GM11168 (cell line): ENCODE measurements around the gene THOC5.
"Not testable (repeated sequence)": the region's sequence is repeated elsewhere in the genome, so short reads cannot be mapped to it uniquely, and the experiment has no call there.

Source experiments
- in situ Hi-C: fragments of 300-500 bp; cut with MboI; formaldehyde crosslinking; loops from one replicate; pipeline ENCODE4 v1.12.0; 2022; ENCODE audit warnings: low sequenced_read_pairs; ENCODE audit not compliant: unreplicated experiment

The THOC5 gene

DNA sequence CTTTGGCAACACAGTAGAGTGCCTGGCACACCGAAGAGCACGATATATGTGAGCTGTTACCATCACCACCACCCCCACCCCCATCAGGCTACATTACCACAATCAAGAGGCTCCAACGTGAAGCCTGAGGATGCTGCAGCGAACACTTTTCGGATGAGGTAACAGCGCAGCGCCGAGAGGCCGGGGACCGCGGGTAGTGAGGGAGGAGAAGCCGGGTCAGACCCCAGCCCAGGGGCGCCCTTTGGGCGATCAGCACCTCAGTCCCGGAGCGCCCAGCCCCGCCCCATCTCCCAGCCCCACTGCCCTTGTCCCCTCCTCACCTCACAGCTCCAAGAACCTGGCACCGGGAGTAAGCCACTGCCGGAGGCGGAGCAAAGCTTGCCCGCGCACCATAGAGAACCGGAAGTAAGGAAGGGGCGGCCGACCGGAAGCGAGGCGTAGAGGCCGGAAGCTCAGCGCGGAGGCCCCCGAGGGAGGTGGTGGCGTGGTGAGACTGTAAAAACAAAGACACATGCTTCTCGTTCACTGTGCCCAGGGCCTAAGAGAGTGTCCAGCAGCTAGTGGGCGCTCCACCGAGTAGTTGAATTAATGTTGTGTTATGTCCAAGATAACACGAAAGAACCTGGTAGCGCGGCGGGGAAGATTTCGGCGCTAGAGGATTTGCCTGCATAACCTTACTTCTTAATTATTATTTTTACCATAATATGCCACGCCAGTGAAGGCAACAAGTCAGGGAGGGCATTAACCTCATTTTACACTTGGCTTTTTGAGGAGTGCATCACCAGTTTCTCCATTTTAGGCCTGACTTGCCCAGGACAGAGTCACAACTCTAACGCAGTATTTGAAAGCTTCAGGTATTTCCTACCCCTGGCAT is at the start of gene THOC5:
THOC5 (minus strand) TSS at position 407 of the 874 bp plus-strand sequence. CDS start 4,610 bp downstream, outside the sequence.
- in situ Hi-C loops: no loop called here

DNA sequence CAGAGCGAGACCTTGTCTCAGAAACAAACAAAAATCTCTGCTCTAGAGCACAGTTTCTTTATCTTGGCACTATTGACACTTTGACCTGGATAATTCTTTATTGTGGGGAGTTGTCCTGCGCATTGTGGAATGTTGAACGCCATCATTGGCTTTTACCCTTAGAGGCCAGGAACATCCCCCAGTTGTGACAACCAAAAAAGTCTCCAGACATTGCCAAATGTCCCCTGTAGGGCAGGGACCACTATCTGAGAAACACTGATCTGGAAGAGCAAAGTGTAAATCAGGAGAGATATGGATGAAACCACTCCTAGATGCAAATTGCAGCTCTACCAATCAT is 45.1 kb upstream of the THOC5 start:
- in situ Hi-C loops: no loop called here

DNA sequence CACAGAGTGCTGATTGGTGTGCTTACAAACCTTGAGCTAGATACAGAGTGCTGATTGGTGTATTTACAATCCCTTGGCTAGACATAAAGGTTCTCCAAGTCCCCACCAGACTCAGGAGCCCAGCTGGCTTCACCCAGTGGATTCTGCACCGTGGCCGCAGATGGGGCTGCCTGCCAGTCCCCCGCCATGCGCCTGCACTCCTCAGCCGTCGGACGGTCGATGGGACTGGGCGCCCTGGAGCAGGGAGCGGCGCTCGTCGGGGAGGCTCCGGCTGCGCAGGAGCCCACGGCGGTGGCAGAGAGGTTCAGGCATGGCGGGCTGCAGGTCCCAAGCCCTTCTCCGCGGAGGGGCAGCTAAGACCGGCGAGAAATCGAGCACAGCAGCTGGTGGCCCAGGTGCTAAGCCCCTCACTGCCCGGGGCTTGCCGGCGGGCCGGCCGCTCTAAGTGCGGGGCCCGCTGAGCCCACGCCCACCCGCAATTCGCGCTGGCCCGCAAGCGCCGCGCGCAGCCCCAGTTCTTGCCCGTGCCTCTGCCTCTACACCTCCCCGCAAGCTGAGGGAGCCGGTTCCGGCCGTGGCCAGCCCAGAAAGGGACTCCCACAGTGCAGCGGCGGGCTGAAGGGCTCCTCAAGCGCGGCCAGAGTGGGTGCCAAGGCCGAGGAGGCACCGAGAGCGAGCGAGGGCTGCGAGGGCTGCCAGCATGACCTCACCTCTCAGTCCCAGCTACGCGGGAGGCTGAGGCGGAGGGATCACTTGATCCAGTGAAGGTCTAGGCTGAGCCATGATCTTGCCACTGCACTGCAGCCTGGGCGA is 44.5 kb upstream of the THOC5 start:
- in situ Hi-C loops: not testable (repeated sequence)

DNA sequence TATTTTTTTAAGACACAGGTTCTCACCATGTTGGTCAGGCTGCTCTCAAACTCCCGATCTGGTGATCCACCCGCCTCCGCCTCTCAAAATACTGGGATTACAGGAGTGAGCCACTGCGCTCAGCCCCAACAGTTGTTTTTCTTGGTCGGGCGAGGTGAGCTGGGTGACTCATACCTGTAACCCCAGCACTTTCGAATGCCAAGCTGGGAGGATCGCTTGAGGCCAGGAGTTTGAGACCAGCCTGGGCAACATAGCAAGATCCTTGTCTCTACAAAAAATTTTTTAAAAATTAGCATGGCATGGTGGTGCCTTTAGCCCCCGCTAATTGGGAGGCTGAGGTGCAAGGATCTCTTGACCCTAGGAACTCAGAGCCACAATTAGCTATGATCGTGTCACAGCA is 42.9 kb upstream of the THOC5 start:
- in situ Hi-C loops: no loop called here

DNA sequence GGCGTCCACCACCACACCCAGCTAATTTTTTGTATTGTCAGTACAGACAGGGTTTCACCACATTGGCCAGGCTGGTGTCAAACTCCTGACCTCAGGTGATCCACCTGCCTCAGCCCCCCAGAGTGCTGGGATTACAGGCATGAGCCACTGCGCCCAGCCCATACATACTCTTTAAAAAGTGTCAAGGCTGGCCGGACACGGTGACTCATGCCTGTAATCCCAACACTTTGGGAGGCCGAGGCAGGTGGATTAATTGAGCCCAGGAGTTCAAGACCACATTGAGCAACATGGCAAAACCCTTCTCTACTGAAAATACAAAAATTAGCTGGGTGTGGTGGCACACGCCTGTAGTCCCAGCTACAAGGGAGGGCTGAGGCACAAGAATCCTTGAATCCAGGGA is 40.9 kb upstream of the THOC5 start:
- in situ Hi-C loops: not testable (repeated sequence)

DNA sequence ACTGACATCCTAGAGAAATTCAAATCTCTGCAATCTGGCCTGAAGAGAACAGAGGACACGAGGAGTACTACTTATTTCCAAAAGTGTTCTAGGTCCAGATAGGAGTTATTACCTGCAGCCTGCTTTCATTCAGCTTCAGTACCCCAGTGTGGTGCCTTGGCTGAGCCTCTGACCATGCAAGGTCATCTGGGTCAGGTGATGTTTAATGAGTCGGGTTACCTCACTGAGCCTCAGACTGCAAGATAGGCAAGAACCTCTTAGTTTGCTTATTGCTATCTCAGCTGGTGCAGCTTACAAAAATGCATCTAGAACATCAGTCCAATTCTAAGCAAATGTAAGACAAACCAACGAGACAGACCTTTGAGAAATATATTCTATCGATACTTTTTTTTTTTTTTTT is 40.4 kb upstream of the THOC5 start:
- in situ Hi-C loops: no loop called here

DNA sequence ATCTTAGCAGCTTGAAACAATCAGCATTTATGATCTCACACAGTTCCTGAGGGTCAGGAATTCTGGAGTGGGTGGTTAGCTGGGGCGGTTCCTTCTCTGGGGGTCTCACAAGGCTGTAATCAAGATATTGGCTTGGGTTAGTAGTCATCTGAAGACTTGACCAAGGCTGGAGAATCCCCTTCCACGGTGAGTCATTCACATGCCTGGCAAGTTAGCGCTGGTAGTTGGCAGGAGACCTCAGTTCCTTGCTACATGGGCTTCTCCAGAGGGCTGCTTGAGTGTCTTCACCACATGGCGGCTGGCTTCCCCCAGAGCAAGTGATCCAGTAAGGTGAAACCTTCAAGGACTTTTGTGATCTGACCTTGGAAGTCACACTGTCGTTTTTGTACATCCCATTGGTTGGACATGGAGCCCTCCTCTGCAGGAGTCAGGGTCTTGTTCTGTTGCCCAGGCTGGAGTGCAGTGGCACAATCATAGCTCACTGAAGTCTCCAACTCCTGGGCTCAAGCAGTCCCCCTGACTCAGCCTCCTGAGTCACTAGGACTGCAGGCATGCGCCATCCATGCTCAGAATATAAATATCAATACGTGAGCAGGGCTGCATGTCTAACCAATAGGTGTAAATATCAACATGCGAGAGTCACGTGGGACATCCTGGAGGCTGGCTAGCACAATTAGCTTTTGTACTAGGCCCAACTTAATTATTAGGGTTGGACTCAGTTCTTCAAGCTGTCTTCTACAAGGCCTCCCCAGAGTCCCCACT is 34.6 kb upstream of the THOC5 start:
- in situ Hi-C loops: no loop called here

DNA sequence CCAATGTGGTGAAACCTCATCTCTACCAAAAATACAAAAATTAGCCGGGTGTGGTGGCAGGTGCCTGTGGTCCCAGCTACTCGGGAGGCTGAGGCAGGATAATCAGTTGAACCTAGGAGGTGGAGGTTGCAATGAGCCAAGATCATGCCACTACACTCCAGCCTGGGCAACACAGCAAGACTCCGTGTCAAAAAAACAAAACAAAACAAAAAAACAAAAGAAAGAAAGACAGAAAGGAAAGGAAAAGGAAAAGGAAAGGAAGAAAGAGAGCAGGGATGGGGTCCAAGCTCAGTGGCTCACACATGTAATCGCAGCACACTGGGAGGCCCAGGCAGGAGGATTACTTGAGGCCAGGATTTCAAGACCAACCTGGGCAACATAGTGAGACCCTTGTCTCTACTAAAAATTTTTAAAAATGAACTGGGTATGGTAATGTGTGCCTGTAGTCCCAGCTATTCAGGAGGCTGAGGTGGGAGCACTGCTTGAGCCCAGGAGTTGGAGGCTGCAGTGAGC is 32.7 kb upstream of the THOC5 start:
- in situ Hi-C loops: not testable (repeated sequence)

DNA sequence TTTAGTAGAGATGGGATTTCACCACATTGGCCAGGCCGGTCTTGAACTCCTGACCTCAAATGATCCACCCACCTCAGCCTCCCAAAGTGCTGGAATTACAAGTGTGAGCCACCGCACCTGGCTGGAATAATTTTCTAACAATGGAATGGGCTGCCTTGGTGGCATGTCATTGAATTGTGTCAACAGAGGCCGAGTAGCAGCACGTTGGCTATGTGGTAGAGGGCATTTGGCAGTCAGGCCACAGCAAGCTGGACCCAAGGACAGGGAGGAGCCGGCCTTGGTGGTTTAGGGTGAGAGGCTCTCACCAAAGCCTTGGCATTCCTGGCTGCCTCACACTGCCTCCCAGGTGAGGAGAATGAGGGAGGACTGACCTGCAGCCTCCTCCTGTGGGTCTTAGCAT is 31.4 kb upstream of the THOC5 start:
- in situ Hi-C loops: no loop called here

DNA sequence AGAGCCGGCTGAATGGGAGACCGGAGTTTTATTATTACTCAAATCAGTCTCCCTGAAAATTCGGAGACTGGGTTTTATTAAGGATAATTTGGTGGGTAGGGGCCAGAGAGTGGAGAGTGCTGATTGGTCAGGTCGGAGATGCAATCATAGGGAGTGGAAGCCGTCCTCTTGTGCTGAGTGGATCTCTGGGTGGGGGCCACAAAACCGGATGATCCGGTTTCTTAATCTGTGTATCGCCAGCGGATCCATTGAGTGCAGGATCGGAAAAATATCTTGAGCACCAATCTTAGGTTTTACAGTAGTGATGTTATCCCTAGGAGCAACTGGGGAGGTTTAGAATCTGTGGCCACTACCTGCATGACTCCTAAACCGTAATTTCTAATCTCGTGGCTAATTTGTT is 28.2 kb upstream of the THOC5 start:
- in situ Hi-C loops: no loop called here

DNA sequence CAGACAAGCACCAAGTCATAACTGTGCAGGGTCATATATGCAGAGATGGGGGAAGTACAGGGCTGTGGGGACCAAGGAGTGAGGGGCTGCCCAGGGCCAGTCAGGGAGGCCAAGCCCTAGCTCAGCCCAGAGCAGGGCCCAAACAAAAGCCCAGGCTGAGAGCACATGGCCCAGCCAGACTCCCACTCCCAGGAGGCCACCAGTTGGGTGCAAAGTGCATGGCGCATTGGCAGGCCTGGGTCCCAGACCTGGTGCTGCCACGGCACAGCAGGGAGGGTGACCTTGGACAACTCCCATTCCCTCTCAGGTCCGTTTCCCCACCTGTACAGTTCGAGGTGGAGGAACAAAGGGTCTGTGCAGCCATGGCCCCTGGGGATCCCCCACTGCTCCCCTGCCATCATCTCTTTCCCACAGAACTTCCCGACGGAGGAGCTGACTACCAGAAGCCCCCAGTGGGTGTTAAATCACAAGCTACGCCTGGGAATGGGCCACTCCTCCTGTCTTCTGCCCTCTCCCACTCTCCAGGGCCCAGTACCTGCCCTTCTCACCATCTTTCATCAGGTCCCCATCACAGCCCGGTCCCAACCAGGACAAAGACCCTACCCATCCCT is 26.7 kb upstream of the THOC5 start:
- in situ Hi-C loops: no loop called here

DNA sequence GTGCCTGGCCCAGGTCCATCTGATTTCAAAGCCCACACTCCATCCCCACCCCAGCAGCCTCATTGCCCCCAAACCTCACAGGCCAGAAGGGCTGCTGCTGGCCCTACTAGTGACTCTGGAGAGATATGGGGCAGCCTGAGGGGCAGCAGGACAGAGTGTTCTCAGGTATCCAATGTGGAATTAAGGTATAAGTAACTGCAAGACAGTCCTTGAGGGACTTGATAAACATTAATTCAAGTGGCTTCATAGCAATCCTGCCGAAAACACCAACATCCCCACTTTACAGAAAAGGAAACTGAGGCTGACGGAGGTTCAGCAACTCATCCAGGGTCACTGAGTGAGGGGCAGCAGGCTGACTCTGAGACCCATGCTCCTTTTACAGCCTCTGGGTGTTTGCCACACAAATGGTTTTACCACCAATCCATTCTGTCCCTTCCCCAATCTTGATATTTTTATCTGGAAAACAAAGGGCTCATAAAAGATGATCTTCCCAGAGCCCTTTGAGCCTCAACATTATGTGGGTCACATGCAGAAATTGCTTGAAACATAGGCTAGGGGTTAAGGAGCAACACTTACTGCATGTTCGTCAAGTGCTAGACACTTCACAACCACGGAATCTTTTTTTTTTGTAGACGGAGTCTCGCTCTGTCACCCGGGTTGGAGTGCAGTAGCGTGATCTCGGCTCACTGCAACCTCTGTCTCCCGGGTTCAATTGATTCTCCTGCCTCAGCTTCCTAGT is 25.1 kb upstream of the THOC5 start:
- in situ Hi-C loops: no loop called here

DNA sequence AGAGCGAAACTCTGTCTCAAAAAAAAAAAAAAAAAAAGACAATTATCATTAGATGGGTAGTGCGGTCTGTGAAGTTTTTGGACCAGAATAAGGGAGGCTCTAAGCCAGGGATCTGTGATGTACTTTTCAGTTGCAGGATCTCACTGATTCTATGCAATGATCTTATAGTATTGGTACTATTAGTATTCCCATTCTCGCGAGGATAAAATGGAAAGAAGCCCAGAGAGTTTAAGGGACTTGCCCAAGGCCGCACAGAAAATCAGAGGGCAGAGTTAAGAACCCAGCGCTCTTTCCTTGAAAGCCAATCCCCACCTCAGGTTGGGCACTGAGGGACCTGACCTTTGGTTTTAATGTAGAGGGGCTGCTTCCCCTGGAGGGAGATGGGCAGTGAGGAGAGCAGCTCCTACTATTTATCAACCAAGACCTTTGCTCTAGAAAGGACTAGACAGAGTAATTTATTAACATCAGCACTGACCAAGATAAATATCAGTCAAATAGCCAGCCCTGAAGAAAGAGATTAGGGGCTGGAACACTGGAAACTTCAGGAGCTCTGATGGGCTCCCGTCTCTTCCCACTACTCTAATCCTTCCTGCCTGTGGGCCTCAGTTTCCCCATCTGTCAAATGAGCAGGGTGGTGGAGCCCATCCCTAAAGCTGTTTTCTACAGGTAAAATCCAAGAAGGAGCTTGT is 21.3 kb upstream of the THOC5 start:
- in situ Hi-C loops: no loop called here

DNA sequence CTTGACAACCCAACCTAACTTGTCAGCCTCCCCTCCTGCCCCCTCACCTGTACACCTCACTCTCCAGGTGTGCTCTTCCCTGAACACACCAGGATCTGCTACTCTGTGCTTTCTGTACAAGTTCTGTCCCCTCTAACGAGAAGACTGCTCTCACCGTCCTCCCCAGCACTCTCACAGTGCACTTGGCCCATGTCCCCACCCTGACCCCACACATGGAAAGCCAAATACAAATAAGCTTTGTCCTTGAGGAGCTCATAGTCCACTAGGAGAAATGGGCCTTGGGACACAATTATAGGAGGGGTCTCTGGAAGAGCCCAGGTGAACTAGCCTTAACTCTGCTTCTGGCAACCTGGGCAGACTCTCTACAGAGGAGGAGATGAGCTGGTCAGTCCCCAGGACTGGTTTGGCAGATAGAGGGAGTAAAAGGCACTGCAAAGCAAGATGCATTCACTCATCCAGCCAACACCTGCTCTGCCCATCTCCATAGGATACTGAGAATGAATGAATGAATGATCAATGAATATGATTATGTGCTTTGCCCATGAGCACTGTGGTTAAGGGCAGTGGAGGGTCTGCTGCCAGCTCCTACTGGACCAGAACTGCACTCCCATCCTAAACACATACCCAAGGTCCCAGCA is 17.5 kb upstream of the THOC5 start:
- in situ Hi-C loops: no loop called here

DNA sequence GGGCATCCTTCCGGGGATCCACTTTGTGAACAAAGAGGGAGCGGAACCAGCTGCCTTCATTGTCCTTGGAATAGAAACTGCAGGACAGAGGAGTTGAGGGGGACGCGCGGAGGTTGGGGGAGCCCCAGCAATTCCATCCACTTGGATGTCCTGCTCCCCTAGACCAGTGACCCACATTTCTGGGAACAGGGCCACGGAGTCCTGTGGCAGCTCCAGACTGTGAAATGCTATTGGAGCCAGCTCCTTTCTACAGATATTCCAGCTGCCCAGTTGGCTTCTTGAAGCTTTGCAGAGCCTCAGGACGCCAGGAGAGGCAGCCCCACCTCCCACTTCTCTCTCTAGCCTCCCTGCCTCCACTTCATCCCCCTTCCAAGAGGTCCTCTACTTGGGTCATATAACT is 16.9 kb upstream of the THOC5 start:
- in situ Hi-C loops: no loop called here

DNA sequence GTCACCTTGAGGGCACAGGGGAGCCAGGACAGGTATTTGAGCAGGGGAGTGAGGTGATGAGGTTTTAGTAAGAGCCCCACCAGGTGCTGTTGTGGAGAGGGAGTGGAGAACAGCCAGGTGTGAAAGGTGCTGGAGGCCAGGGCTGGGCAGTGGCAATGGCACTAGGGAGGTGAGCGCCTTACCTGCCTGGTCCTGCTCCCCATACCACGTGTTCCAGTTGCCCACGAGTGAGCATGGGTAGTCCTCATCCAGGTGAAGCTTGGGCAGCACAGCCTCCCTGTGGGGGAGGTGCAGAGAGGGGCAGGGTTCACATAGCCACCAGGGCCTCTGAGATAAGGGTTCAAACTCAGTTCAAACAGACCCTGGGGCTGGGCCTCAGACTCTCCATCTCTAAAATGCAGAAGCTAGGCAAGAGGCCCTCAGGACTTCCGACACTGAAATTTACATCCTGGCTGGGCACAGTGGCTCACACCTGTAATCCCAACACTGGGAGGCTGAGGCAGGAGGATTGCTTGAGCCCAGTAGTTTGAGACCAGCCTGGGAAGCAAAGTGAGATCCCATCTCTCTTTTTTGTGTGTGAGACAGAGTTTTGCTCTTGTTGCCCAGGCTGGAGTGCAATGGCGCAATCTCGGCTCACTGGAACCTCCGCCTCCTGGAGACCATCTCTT is 15.6 kb upstream of the THOC5 start:
- in situ Hi-C loops: no loop called here

DNA sequence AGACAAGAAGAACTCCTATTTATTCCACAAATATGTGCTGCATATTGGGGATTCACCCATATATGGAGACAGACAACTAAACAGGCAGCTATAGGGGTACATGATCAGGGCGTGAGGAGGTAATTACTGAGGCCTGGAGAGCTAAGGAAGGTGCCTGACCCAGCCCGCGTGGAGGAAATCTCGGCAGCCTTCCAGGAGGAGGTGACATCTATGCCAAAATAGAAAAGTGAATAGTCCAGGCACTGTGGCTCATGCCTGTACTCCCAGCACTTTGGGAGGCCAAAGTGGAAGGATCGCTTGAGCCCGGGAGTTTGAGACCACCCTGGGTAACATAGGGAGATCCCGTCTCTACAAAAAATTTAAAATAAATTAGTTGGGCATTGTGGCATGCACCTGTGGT is 13.8 kb upstream of the THOC5 start:
- in situ Hi-C loops: no loop called here

DNA sequence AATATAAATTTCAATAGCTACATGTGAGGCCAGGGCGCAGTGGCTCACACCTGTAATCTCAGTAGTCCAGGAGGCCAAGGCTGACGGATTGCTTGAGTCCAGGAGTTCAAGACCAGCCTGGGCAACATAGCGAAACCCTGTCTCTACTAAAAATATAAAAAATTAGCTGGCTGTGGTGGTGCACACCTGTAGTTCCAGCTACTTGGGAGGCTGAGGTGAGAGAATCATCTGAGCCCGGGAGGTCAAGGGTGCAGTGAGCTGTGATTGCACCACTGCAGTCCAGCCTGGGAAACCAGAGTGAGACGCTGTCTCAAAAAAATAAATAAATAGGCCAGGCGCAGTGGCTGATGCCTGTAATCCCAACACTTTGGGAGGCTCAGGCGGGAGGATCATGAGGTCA is 13.0 kb upstream of the THOC5 start:
- in situ Hi-C loops: not testable (repeated sequence)
